ENCODE data around the gene KPNA1. TPM values are rescaled to one million over a fixed set of nuclear protein-coding genes. Genes with fewer than 3 reads are reported as not detected.

Gene KPNA1
- total RNA-seq, 1 experiment from 2014 or later = 118 TPM

DNA sequence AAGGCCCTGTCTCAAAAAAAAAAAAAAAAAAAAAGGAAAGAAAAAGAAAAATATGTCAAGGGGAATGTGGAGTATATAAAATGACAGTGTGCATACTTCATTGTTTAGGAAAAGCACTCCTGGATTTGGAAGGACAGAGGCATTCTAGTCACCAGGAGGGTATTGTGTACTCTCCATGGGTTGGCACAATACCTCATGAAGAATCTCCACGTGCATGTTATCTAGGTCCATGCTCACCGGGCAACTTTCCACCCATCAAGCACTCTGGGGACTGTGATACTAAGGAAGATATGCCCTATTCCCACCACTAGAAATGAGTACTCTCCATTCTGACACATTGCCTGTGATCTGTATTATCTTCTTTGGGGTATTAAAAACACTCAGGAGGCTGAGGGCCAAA is 15.4 kb upstream of the KPNA1 start:
- H3K4me1 ChIP-seq (ENCODE audit: control insufficient read depth, insufficient read depth, low read length) = peaks cover 4% of the 10 kb centered on the region; the same call in 1 of the 2 replicates
- DNase-seq (ENCODE audit: low read depth, low spot score) = no peak
- no TSS peak for BruUV-seq (replicated peaks)
- no peak overlapping the region for H3K27ac ChIP-seq (ENCODE audit: low read length)
- POLR2A ChIA-PET = no interaction called here
- TF ChIP-seq, protein P1, sequence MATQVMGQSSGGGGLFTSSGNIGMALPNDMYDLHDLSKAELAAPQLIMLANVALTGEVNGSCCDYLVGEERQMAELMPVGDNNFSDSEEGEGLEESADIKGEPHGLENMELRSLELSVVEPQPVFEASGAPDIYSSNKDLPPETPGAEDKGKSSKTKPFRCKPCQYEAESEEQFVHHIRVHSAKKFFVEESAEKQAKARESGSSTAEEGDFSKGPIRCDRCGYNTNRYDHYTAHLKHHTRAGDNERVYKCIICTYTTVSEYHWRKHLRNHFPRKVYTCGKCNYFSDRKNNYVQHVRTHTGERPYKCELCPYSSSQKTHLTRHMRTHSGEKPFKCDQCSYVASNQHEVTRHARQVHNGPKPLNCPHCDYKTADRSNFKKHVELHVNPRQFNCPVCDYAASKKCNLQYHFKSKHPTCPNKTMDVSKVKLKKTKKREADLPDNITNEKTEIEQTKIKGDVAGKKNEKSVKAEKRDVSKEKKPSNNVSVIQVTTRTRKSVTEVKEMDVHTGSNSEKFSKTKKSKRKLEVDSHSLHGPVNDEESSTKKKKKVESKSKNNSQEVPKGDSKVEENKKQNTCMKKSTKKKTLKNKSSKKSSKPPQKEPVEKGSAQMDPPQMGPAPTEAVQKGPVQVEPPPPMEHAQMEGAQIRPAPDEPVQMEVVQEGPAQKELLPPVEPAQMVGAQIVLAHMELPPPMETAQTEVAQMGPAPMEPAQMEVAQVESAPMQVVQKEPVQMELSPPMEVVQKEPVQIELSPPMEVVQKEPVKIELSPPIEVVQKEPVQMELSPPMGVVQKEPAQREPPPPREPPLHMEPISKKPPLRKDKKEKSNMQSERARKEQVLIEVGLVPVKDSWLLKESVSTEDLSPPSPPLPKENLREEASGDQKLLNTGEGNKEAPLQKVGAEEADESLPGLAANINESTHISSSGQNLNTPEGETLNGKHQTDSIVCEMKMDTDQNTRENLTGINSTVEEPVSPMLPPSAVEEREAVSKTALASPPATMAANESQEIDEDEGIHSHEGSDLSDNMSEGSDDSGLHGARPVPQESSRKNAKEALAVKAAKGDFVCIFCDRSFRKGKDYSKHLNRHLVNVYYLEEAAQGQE (IDR thresholded peaks at IDR 0.05; ENCODE audit: insufficient read depth in 1 of 2, low read depth in 2 of 2, low read length in 1 of 2) = no peak
- TF ChIP-seq TCF7L2 (IDR thresholded peaks at IDR 0.05; ENCODE audit: low read depth, low read length) (no peak), SIN3A (IDR thresholded peaks at IDR 0.05; ENCODE audit: borderline replicate concordance, insufficient read depth, low read depth, low read length) (no peak), POLR2AphosphoS5 (IDR thresholded peaks at IDR 0.05; ENCODE audit: low read depth, low read length) (no peak)
- TF ChIP-seq, protein P2, sequence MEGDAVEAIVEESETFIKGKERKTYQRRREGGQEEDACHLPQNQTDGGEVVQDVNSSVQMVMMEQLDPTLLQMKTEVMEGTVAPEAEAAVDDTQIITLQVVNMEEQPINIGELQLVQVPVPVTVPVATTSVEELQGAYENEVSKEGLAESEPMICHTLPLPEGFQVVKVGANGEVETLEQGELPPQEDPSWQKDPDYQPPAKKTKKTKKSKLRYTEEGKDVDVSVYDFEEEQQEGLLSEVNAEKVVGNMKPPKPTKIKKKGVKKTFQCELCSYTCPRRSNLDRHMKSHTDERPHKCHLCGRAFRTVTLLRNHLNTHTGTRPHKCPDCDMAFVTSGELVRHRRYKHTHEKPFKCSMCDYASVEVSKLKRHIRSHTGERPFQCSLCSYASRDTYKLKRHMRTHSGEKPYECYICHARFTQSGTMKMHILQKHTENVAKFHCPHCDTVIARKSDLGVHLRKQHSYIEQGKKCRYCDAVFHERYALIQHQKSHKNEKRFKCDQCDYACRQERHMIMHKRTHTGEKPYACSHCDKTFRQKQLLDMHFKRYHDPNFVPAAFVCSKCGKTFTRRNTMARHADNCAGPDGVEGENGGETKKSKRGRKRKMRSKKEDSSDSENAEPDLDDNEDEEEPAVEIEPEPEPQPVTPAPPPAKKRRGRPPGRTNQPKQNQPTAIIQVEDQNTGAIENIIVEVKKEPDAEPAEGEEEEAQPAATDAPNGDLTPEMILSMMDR (IDR thresholded peaks at IDR 0.05) = no peak
- no peak overlapping the region for H3K4me3 ChIP-seq (ENCODE audit: low read depth in 2 of 2, low read length in 2 of 2)
- H3K27me3 ChIP-seq (ENCODE audit: control insufficient read depth, insufficient read depth, low read length) = no peaks in the 10 kb centered on the region
- no peaks in the 10 kb centered on the region for H3K36me3 ChIP-seq (ENCODE audit: control insufficient read depth, insufficient read depth, low read length)
- no peak for ATAC-seq
- no peaks in the 10 kb centered on the region for H3K9me3 ChIP-seq (ENCODE audit: control insufficient read depth, insufficient read depth, low read depth, low read length)
- CTCF ChIA-PET = no interaction called here
- intact Hi-C loops (cut with micrococcal nuclease; ENCODE audit: unreplicated experiment) = no loop called here
- in situ Hi-C loops (cut with HindIII; ENCODE audit: low pct_unique_long_range_greater_than_20kb, low sequenced_read_pairs) = no loop called here

DNA sequence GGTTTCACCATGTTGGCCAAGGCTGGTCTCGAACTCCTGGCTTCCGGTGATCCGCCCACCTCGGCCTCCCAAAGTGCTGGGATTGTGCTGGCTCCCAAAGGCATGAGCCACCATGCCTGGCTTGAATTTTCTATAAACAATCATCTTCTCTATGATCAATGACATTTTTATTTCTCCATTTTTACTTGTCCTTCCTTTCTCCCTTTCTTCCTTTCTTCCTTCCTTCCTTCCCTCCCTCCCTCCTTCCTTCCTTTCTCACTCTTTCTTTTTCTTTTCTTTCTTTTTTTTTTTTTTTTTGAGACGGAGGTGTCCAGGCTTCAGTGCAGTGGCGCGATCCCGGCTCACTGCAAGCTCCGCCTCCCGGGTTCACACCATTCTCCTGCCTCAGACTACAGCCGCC is 8.6 kb upstream of the KPNA1 start:
- no TSS peak for BruUV-seq (replicated peaks)
- no peak for ATAC-seq
- Histone ChIP-seq H3K27me3 (ENCODE audit: control insufficient read depth, insufficient read depth, low read length) (no peaks in the 10 kb centered on the region), H3K4me3 (ENCODE audit: low read depth in 2 of 2, low read length in 2 of 2) (no peak overlapping the region), H3K4me1 (ENCODE audit: control insufficient read depth, insufficient read depth, low read length) (no peaks in the 10 kb centered on the region), H3K36me3 (ENCODE audit: control insufficient read depth, insufficient read depth, low read length) (no peaks in the 10 kb centered on the region), H3K27ac (ENCODE audit: low read length) (no peak overlapping the region), H3K9me3 (ENCODE audit: control insufficient read depth, insufficient read depth, low read depth, low read length) (no peaks in the 10 kb centered on the region)
- ChIA-PET CTCF (no interaction called here), POLR2A (interaction anchor here (0.7 kb wide), 1 partner anchor 10 kb away, joined by 10 read pairs; no protein-coding TSS in a partner anchor)
- in situ Hi-C loops (cut with HindIII; ENCODE audit: low pct_unique_long_range_greater_than_20kb, low sequenced_read_pairs) (no loop called here), intact Hi-C loops (cut with micrococcal nuclease; ENCODE audit: unreplicated experiment) (no loop called here)
- DNase-seq (ENCODE audit: low read depth, low spot score) = no peak
- TF ChIP-seq, protein P1 (IDR thresholded peaks at IDR 0.05; ENCODE audit: insufficient read depth in 1 of 2, low read depth in 2 of 2, low read length in 1 of 2) = no peak
- no peak for TF ChIP-seq TCF7L2 (IDR thresholded peaks at IDR 0.05; ENCODE audit: low read depth, low read length)
- TF ChIP-seq SIN3A (IDR thresholded peaks at IDR 0.05; ENCODE audit: borderline replicate concordance, insufficient read depth, low read depth, low read length) = no peak
- TF ChIP-seq POLR2AphosphoS5 (IDR thresholded peaks at IDR 0.05; ENCODE audit: low read depth, low read length) = no peak
- TF ChIP-seq, protein P2 (IDR thresholded peaks at IDR 0.05) = no peak

Measured in Panc1 (cell line).